ENCODE results near the gene ZNF543. TPM values are rescaled to one million over a fixed set of nuclear protein-coding genes. Genes with fewer than 3 reads are reported as not detected.
"Not testable (repeated sequence)": the region's sequence is repeated elsewhere in the genome, so short reads cannot be mapped to it uniquely, and the experiment has no call there.

ZNF543 gene
- polyA plus RNA-seq (2013, experiment 1 of 2): 3.8 TPM
- polyA plus RNA-seq (2013, experiment 2 of 2): 4.2 TPM

DNA sequence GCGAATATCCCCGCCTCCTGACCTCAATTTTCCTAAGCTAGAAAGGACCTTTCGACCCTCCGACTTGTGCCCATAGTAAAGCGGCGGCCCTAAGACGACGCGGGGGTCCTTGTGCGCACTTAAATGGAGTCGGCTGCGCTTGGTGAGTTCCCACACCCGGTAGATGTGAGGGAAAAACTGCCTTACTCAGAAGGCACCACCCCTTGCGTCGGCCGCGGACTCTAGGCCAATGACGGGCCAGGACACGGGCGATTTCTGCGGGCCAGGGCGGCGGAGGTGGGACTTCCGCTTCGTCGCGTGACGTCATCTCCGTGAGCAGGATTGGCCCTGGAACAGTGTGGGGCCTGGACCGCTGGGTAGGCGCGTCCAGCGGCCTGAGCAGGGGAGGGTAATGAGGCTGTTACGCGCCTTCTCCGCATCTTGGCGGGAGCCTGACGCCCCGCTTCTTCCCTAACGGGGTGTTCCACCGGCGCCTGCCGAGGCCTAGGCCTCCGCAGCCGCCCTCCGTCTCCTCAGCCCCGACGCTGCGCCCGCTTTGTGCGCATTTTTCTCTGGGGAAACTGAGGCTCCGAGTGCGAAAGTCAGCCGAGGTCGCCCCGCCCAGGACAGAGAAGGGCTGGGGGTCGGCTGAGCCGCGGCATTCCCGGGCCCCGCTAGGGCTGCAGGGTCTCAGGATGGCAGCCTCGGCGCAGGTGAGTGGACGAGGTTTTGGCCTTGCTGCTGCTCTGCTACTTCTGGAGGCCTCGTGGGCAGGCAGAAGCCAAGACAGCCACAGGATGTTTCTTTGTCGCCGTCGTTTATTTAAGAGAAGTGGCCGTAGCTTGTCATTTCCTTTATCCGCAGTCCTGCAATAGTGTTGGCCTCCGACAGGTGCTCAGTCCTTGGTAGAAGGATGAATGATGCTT lies at the start of gene ZNF543:
ZNF543 (plus strand) TSS at position 293 of the 905 bp plus-strand sequence; CDS start at position 675, 382 bp downstream.
- Histone ChIP-seq H3K27ac (ENCODE audit: low read depth, low read length) (peak within 1 kb of the TSS; percentile 87), H3K4me1 (ENCODE audit: insufficient read depth, low read length) (peaks cover 11% of the 10 kb centered on the region; the same call in 1 of the 2 replicates), H3K9me3 (ENCODE audit: insufficient read depth, low read depth, low read length) (no peaks in the 10 kb centered on the region), H3K27me3 (ENCODE audit: insufficient read depth, low read length) (peaks cover 23% of the 10 kb centered on the region), H3K4me3 (ENCODE audit: low read length) (peak within 1 kb of the TSS; percentile 85), H3K36me3 (ENCODE audit: insufficient read depth, low read length) (peaks cover 22% of the 10 kb centered on the region), H3K9ac (ENCODE audit: low read depth, low read length) (peak within 1 kb of the TSS; percentile 89)
- under 1% methylated on average over 71 of the region's 71 CpGs for WGBS

- no peak overlapping the region for H3K27ac ChIP-seq (ENCODE audit: low read depth, low read length)
- H3K27me3 ChIP-seq (ENCODE audit: insufficient read depth, low read length): peaks cover 5% of the 10 kb centered on the region; the same call in 1 of the 2 replicates
- WGBS: 95% methylated on average over 8 of the region's 8 CpGs
- H3K9me3 ChIP-seq (ENCODE audit: insufficient read depth, low read depth, low read length): no peaks in the 10 kb centered on the region
- no peaks in the 10 kb centered on the region; the same call in 1 of the 2 replicates for H3K4me1 ChIP-seq (ENCODE audit: insufficient read depth, low read length)
- H3K9ac ChIP-seq (ENCODE audit: low read depth, low read length): no peak overlapping the region
- no peaks in the 10 kb centered on the region for H3K36me3 ChIP-seq (ENCODE audit: insufficient read depth, low read length)
- no peak overlapping the region for H3K4me3 ChIP-seq (ENCODE audit: low read length)
Observed at GRCh38 chr19:57271280-57271679, 49.0 kb upstream of the ZNF543 start.

DNA sequence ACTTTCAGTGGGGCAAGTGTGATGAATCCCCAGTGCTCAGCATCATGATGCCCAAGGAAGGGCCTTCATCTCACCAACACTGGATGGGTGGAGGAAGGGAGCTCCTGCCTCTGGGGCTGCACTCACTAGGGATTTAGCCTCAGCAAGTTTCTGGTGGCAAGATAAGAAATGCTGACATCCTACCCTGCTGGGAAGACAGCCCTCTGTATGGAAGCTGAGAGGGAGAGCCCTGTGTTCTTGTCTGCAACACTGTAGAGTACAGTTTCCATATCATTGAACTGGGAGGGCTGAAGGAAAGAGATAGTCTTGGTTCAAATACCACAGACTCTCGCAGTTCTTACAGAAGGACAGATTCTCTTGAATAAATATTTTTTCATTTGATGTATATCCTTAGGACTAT lies 47.3 kb upstream of the ZNF543 start:
- Histone ChIP-seq H3K9me3 (ENCODE audit: insufficient read depth, low read depth, low read length) (no peaks in the 10 kb centered on the region), H3K27me3 (ENCODE audit: insufficient read depth, low read length) (peaks cover 11% of the 10 kb centered on the region; the same call in 1 of the 2 replicates), H3K27ac (ENCODE audit: low read depth, low read length) (no peak overlapping the region), H3K9ac (ENCODE audit: low read depth, low read length) (no peak overlapping the region), H3K4me1 (ENCODE audit: insufficient read depth, low read length) (no peaks in the 10 kb centered on the region; the same call in 1 of the 2 replicates), H3K36me3 (ENCODE audit: insufficient read depth, low read length) (no peaks in the 10 kb centered on the region), H3K4me3 (ENCODE audit: low read length) (no peak overlapping the region)
- no CpG with 5 or more reads among the region's 1 CpG for WGBS

DNA sequence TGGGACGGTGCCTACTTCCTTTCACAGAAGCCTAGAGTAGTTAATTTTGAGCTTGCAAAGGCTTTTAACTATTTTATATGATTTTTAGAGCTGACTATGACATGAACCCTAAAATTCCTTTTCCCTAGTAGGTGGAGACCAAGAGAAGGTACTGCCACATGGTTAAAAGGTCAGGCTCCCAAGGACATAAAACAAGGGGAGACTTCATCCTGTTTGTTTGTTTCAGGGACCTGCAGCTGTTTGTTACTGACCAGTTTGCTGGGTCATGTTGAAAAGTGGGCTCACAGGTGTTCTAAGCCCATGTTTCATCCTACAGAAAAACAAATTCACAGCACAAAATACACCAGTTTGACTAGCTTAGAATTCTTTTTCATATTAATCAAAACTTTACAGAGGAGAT lies 43.8 kb upstream of the ZNF543 start:
- no peak overlapping the region for H3K9ac ChIP-seq (ENCODE audit: low read depth, low read length)
- H3K27ac ChIP-seq (ENCODE audit: low read depth, low read length): no peak overlapping the region
- peaks cover 11% of the 10 kb centered on the region; the same call in 1 of the 2 replicates for H3K27me3 ChIP-seq (ENCODE audit: insufficient read depth, low read length)
- H3K9me3 ChIP-seq (ENCODE audit: insufficient read depth, low read depth, low read length): no peaks in the 10 kb centered on the region
- H3K36me3 ChIP-seq (ENCODE audit: insufficient read depth, low read length): no peaks in the 10 kb centered on the region
- peaks cover 5% of the 10 kb centered on the region; the same call in 1 of the 2 replicates for H3K4me1 ChIP-seq (ENCODE audit: insufficient read depth, low read length)
- no peak overlapping the region for H3K4me3 ChIP-seq (ENCODE audit: low read length)
- WGBS: 62% methylated on average over 1 of the region's 1 CpG

DNA sequence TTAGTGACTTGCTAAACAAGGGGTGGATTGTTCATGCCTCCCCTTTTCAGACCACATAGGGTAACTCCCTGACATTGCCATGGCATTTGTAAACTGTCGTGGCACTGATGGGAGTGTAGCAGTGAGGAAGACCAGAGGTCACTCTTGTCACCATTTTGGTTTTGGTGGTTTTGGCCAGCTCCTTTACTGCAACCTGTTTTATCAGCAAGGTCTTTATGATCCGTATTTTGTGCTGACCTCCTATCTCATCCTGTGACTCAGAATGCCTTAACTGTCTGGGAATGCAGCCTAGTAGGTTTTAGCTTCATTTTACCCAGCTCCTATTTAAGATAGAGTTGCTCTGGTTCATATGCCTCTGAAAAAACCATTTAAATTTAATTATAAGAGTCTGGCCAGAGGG lies 41.8 kb upstream of the ZNF543 start:
- not testable (repeated sequence) for H3K27me3 ChIP-seq (ENCODE audit: insufficient read depth, low read length); H3K36me3 ChIP-seq (ENCODE audit: insufficient read depth, low read length); H3K27ac ChIP-seq (ENCODE audit: low read depth, low read length); H3K4me3 ChIP-seq (ENCODE audit: low read length); H3K9ac ChIP-seq (ENCODE audit: low read depth, low read length); H3K9me3 ChIP-seq (ENCODE audit: insufficient read depth, low read depth, low read length)
- H3K4me1 ChIP-seq (ENCODE audit: insufficient read depth, low read length): peaks cover 12% of the 10 kb centered on the region; the same call in 1 of the 2 replicates
- WGBS: 91% methylated on average over 2 of the region's 2 CpGs

DNA sequence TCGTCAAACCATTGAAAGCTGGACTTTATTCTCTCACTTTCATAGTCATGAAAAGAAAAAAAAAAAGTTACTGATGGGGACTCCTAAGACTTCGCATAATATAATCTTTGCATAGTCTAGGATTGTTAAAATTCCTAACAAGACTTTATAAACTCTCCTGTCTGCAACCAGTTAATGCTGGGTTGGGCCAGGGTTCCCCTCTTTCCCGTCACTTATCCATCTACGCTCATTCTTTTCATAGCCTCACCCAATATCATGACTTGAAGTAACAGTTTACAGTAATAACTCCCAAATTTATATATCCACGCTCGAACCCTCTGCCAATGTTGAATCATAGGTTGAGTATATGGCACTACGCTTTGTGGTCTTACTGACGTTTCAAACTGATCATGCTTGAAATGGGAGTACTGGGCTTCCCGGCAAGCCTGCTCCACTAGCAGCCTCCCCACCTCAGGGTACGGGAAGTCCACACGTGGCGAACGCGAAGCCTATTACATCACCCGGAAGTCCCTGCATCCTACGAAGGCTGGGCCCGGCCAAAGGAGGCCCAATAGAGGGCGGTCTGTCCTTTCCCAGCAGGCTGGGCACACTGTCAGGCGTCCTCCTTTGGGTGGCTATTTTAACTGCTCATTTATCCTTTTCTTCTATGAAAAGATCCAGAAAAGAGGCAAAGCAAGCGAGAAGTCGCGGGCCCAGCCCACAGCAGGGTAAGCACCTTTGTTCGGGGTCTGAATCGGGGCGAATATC lies 40.7 kb upstream of the ZNF543 start:
- no peaks in the 10 kb centered on the region for H3K9me3 ChIP-seq (ENCODE audit: insufficient read depth, low read depth, low read length)
- peak overlapping the region; percentile 96 for H3K27ac ChIP-seq (ENCODE audit: low read depth, low read length)
- peaks cover 12% of the 10 kb centered on the region; the same call in 1 of the 2 replicates for H3K4me1 ChIP-seq (ENCODE audit: insufficient read depth, low read length)
- peaks cover 7% of the 10 kb centered on the region; the same call in 1 of the 2 replicates for H3K27me3 ChIP-seq (ENCODE audit: insufficient read depth, low read length)
- H3K4me3 ChIP-seq (ENCODE audit: low read length): peak overlapping the region; percentile 88
- WGBS: 13% methylated on average over 25 of the region's 25 CpGs
- H3K36me3 ChIP-seq (ENCODE audit: insufficient read depth, low read length): peaks cover 19% of the 10 kb centered on the region
- H3K9ac ChIP-seq (ENCODE audit: low read depth, low read length): peak overlapping the region; percentile 97

DNA sequence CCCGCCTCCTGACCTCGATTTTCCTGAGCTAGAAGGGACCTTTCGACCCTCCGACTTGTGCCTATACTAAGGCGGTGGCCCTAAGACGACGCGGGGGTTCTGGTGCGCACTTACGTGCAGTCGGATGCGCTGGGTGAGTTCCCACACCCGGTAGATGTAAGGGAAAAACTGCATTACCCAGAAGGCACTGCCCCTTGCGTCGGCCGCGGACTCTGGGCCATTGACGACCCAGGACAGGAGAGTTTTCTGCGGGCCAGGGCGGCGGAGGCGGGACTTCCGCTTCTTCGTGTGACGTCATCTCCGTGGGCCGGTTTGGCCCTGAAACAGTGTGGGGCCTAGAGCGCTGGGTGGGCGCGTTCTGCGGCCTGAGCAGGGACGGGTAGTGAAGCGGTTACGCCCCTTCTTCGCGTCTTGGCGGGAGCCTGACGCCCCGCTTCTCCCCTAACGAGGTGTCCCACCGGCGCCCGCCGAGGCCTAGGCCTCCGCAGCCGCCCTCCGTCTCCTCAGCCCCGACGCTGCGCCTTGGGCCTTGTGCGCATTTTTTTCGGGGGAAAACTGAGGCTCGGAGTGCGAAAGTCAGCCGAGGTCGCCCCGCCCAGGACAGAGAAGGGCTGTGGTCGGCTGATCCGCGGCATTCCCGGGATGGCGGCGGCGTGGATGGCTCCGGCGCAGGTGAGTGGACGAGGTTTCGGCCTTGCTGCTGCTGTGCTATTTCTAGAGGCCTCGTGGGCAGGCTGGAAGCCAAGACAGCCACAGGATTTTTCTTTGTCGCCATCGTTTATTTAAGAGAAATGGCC lies 39.9 kb upstream of the ZNF543 start, which contains the start of gene ZNF460:
ZNF460 (plus strand) TSS at position 321 of the 797 bp plus-strand sequence; CDS start at position 643, 322 bp downstream.
- Histone ChIP-seq H3K9me3 (ENCODE audit: insufficient read depth, low read depth, low read length) (no peaks in the 10 kb centered on the region), H3K27me3 (ENCODE audit: insufficient read depth, low read length) (peaks cover 7% of the 10 kb centered on the region; the same call in 1 of the 2 replicates), H3K4me3 (ENCODE audit: low read length) (peak within 1 kb of the TSS; percentile 88), H3K36me3 (ENCODE audit: insufficient read depth, low read length) (peaks cover 26% of the 10 kb centered on the region), H3K4me1 (ENCODE audit: insufficient read depth, low read length) (peaks cover 12% of the 10 kb centered on the region; the same call in 1 of the 2 replicates), H3K27ac (ENCODE audit: low read depth, low read length) (peak within 1 kb of the TSS; percentile 96), H3K9ac (ENCODE audit: low read depth, low read length) (peak within 1 kb of the TSS; percentile 97)
- under 1% methylated on average over 71 of the region's 71 CpGs for WGBS

GRCh38 chr19:57280962-57281400 lies 39.3 kb upstream of the ZNF543 start:
- Histone ChIP-seq H3K4me1 (ENCODE audit: insufficient read depth, low read length) (peaks cover 12% of the 10 kb centered on the region; the same call in 1 of the 2 replicates), H3K9ac (ENCODE audit: low read depth, low read length) (peak overlapping the region; percentile 97), H3K27ac (ENCODE audit: low read depth, low read length) (peak overlapping the region; percentile 89), H3K27me3 (ENCODE audit: insufficient read depth, low read length) (peaks cover 7% of the 10 kb centered on the region; the same call in 1 of the 2 replicates), H3K4me3 (ENCODE audit: low read length) (peak overlapping the region; percentile 88), H3K9me3 (ENCODE audit: insufficient read depth, low read depth, low read length) (no peaks in the 10 kb centered on the region), H3K36me3 (ENCODE audit: insufficient read depth, low read length) (peaks cover 33% of the 10 kb centered on the region)
- 19% methylated on average over 6 of the region's 6 CpGs for WGBS

DNA sequence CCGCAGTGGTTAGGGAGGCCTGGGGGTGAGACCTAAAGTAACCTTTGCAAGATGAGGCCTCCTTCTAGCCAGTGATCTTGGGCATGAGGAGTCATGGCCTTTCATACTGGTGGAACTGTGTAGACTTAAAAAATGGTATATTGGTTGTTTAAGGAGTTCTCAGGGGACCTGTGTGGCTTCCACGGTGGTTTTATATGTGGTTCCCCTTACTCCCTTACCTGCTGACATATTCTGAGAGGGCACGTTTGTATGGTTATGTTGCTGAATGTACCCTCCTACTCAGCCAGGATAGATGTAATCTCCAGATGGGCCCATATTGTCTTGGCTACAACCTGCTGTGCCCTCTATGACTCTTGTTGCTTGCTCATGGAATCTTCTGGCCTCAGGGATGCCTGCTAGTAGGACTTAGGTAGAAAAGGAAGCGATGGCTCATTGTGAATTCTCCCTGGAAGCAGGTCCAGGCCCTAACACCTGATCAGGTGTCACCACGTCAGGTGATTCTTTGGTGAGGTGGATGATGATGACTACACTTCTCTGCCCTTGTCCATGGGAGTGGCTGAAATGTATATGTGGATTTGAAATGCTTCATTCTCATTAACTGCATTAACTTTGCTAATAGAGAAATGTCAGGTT lies 38.1 kb upstream of the ZNF543 start:
- Histone ChIP-seq H3K27me3 (ENCODE audit: insufficient read depth, low read length) (no peaks in the 10 kb centered on the region), H3K36me3 (ENCODE audit: insufficient read depth, low read length) (peaks cover 43% of the 10 kb centered on the region), H3K27ac (ENCODE audit: low read depth, low read length) (no peak overlapping the region), H3K4me1 (ENCODE audit: insufficient read depth, low read length) (peaks cover 12% of the 10 kb centered on the region; the same call in 1 of the 2 replicates), H3K9me3 (ENCODE audit: insufficient read depth, low read depth, low read length) (no peaks in the 10 kb centered on the region), H3K9ac (ENCODE audit: low read depth, low read length) (0 out of 2 replicates have a peak overlapping the region, but pooled peaks have one; percentile 13), H3K4me3 (ENCODE audit: low read length) (peak overlapping the region; percentile 88)
- 96% methylated on average over 5 of the region's 5 CpGs for WGBS

DNA sequence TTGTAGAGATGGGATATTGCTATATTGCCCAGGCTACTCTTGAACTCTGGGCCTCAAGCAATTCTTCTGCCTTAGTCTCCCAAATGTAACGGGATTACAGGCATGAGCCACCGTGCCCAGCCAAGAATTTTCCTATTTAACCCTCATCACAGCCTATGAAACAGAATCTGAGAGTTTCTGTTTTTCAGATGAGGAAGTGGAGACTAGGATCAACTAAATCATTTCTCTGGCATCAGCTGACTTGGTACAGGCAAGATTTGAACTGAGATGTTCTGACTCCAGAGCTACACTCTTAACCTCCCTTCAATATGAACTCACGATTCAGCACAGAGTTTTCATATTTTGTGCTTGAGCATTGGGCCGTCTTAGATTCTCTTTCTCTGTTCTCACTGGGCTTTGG lies 31.9 kb upstream of the ZNF543 start:
- 93% methylated on average over 4 of the region's 4 CpGs for WGBS
- no peak overlapping the region for H3K27ac ChIP-seq (ENCODE audit: low read depth, low read length)
- no peaks in the 10 kb centered on the region for H3K27me3 ChIP-seq (ENCODE audit: insufficient read depth, low read length)
- peaks cover 95% of the 10 kb centered on the region for H3K36me3 ChIP-seq (ENCODE audit: insufficient read depth, low read length)
- no peaks in the 10 kb centered on the region for H3K9me3 ChIP-seq (ENCODE audit: insufficient read depth, low read depth, low read length)
- H3K9ac ChIP-seq (ENCODE audit: low read depth, low read length): no peak overlapping the region
- H3K4me3 ChIP-seq (ENCODE audit: low read length): no peak overlapping the region
- H3K4me1 ChIP-seq (ENCODE audit: insufficient read depth, low read length): no peaks in the 10 kb centered on the region

All from HUES64 (cell line).